IMR-90 (cell line): ENCODE data around the gene RET.

ENCODE experiments used
- MAZ ChIP-seq: IDR thresholded peaks from 2 replicates; pipeline ENCODE4 v1.6.1; 2012; ENCODE audit warnings: low read depth, mild to moderate bottlenecking, low read length, improper control_type of control experiment, moderate library complexity, borderline replicate concordance
- POLR2A ChIP-seq: IDR thresholded peaks from 2 replicates; pipeline ENCODE4 v1.6.1; 2012; ENCODE audit warnings: mild to moderate bottlenecking, low read depth, low read length
- TF ChIP-seq, protein P1 (sequence below): conservative IDR thresholded peaks from 2 replicates; pipeline ENCODE4 v1.5.1; 2012; ENCODE audit warnings: mild to moderate bottlenecking, low read depth, low read length, improper control_type of control experiment

GRCh38 chr10:43114743-43115611, 38.1 kb downstream of the RET start:
- TF ChIP-seq MAZ (no peak), POLR2A (no peak)
- TF ChIP-seq, protein P1, sequence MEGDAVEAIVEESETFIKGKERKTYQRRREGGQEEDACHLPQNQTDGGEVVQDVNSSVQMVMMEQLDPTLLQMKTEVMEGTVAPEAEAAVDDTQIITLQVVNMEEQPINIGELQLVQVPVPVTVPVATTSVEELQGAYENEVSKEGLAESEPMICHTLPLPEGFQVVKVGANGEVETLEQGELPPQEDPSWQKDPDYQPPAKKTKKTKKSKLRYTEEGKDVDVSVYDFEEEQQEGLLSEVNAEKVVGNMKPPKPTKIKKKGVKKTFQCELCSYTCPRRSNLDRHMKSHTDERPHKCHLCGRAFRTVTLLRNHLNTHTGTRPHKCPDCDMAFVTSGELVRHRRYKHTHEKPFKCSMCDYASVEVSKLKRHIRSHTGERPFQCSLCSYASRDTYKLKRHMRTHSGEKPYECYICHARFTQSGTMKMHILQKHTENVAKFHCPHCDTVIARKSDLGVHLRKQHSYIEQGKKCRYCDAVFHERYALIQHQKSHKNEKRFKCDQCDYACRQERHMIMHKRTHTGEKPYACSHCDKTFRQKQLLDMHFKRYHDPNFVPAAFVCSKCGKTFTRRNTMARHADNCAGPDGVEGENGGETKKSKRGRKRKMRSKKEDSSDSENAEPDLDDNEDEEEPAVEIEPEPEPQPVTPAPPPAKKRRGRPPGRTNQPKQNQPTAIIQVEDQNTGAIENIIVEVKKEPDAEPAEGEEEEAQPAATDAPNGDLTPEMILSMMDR: no peak
